HG03378 (cell line): Measurements from ENCODE around the gene LRRN1.

ENCODE experiments used
- ATAC-seq: cut with Tn5 transposase; IDR thresholded peaks from one replicate; pipeline ENCODE4 v1.9.1; 2021; ENCODE audit warnings: mild to moderate bottlenecking, moderate library complexity; ENCODE audit not compliant: unreplicated experiment

LRRN1 gene

DNA sequence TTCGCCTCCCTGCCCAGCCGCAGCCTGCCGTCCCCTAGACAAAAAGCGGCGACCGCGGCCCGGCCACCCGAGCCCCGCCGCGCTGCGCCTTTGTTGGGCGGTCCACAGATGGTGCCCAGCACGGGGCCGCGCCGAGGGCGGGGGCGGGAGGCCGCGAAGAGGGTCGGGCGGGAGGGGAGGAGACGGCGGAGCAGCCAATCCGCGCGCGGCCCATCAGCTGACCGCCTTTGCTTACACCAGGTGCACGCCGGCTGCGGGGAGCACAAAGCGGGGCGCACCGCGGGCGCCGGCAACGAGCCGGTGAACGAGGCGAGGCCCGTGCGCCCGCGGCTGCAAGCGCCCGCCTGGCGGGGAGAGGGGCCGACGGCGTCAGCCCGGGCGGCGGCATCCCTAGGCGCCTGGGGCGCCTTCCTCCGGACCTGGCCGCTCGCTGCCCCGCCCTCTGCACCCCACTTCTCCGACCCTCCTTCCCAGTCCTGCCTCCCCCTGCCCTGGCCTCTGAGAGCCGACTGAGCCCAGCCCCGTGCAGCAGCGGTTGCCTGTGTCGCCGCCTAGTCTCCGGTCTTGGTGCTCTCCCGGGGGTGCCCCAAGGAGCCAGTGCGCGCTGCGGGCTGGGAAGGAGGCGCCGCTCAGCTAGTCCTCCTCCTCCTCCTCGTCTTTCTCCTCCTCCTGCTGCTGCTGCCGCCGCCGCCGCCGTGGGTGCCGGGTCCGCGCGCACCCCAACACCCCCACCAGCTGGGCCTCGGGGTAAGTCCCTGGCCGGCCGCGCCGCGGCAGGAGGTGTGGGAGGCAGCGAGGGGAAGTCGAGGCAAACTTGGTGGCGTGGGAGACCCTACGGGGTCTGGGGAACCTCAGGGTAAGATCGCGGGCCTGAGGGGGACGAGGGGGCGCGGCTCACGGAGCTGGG is at the start of gene LRRN1:
Gene LRRN1, plus strand, starts transcription at position 259 of the 907 bp plus-strand sequence. CDS start 45,211 bp downstream, outside the sequence.
- no peak for ATAC-seq

DNA sequence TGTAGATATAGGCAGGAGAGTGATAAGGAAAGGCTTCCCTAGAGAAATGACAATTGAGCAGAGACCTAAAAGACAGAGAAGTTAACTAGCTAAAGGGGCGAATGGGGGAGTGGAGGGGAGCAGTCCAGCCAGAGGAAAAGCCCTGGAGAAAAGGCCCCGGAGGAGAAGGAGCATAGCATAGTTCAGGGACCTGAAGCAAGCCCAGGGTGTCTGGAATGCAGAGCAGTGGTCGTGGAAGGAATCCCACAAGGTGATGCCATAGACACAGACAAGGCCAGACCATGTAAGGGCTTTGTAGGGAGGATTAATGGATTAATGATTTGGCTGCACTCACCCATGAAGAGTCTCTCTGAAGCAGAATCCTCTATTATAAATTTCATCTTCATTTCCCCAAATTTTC is 45.8 kb upstream of the LRRN1 start:
- ATAC-seq, result no peak

DNA sequence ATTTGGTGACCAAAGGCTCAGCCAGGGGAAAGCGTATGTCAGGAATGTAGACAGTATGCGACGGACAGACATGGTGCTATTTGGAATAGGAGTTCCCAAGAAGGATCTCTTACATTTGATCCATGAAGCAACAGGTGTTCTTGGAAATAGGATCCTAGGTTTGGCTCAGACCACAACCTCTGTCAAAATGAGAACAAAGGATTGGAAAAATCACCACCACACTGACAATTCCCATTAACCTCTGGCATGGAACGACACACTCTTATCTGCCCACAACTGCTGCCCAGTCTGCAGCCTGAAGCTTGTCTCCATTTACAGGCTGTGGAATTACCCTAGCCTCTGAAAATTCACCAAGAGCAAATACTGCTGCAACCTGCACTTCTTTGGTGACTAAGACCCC is 33.6 kb upstream of the LRRN1 start:
- no peak for ATAC-seq

DNA sequence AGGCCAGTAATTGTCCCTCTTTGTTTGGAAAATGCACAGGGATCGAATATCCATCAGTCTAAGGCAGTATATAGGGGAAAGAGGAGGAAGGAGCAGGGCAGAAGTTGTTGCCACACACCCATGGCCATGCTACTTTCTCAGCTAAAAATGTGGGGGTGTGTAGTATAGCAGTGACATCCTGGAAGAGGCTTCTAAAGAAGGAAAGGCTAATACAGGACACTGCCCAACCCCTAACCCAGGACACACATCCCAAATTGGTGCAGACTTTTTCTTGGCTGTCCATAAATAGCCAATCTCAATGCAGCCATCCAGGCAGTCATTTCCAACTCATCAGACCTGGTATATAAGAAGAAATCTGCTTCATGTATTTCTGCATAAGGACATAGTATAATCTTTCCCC is 33.1 kb upstream of the LRRN1 start:
- no peak for ATAC-seq

DNA sequence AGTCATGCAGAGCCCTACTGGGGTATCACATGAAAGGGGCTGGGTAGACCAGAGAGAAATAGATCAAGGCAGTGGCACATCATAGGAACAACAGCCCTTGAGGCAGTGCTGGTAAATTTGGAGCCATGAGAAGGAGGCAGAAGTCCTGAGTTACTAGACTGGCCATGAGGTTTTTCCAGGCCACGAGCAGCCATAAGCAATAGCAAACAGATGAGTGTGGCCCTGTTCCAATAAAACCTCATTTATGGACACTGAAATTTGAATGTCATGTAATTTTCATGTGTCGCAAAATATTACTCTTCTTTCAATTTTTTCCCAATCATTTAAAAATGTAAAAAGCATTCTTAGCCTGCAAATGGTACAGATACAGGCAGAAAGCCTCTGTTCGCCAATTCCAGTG is 28.1 kb upstream of the LRRN1 start:
- ATAC-seq, result no peak

DNA sequence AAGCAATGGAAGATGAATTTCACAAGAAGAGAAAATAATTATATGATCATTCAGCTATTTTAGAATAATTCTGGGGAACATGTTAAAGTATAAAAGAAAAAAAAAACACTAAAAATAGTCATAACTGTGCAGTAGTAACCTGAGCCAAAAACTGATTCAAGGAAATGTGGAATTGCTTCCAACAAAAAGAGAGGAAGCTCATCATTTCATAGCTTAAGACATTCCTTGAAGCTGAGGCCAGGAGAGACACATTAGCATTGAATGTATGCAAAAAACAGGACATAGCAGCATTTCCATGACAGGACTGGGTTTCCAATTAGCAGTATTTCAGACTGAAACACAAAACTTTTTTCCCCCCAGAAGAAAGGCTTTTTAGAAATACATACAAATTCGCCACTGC is 27.7 kb upstream of the LRRN1 start:
- no peak for ATAC-seq

DNA sequence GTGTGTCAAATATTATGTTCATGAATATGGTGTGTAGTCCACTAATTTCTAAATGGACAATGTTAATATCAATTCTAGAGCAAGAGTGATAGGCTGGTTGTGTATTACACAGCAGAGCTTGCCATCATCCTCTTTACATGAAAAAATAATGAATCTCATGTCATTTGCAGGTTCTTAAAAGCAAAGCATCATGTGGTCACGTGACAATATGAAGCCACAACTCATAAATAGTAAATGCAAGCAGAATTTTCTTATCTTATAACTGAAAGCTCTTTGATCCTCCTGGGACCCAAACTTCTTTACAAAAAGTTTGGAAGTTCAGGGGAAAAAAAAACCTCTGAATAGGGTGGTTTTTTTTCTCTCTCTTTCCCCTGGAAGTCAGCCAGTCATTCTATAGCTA is 26.9 kb upstream of the LRRN1 start:
- ATAC-seq, result no peak

DNA sequence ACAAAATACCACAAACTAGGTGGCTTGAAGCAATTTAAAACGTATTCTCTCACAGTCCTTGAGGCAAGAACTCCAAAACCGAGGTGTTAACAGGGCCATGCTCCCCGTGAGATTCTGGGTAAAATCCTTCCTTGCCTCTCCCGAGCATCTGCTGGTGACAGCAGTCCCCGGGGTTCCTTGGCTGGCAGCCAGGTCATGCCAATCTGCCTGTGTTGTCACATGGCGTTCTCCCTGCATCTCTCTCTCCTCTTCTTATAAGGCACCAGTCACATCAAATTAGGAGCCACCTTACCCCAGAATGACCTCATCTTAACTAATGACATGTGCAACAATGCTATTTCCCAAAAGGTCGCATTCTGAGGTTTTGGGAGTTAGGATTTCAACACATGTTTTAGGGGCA is 26.3 kb upstream of the LRRN1 start:
- ATAC-seq, result no peak

DNA sequence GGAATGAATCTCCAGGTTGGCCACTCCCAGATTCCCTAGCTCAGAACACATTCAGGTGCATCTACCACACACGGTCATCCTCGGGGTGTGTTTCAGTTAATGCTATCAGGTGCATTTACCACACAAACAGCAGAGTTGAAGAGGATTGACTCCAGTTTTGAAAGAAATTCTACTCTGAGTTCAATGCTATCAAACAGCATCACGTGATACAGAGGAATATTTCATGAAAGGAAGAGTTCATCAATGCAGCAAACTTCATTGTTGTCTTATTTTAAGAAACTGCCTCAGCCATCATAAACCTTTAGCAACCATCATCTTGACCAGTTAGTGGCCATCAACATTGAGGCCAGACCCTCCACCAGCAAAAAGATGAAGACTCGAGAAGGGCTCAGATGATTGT is 22.6 kb upstream of the LRRN1 start:
- ATAC-seq, result no peak

DNA sequence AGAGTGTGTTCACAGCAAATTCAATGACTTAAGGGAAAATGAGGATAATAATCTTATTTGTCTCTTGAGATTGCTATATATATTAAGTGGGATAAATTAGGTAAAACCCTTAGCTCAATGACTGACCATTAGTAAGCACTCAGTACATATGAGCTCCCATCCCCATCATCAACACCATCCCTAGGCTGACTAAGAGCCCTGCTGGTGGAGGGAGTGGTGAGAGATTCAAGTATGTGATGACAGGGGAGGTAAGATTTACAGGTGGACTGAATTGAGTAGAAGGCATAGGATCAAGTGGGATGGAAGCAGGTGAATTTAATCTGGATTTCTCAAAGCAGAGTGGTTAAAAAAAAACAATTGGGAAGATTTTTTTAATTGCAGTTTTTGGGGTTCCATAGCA is 21.0 kb upstream of the LRRN1 start:
- no peak for ATAC-seq

DNA sequence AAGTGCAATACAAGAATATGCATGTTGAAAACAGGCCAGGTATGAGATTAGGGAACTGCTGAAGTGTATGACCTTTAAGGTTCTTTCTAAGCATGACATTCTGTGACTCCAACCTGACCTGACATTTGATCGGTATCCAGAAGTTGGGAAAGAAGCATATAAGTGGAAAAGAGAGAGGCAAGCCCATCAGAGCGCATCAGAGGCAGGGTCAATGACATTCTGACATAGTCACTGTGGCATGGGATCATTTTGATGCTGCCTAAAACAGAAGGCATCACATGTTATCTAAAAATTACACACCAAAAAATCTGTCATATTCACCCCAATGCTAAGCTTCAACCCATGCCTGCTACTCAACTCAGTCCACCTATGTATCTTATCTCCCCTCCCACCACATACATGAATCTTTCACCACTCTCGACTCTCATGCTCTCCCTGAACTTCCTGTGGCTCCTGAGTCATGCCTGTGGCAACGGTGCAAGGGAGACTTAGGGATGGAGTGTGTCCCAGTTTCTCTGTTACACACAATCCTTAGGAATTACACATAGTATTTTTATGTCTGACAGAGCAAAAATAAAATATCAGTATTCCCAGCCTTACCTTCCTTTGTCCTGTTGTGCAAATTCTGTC is 20.5 kb upstream of the LRRN1 start:
- no peak for ATAC-seq

DNA sequence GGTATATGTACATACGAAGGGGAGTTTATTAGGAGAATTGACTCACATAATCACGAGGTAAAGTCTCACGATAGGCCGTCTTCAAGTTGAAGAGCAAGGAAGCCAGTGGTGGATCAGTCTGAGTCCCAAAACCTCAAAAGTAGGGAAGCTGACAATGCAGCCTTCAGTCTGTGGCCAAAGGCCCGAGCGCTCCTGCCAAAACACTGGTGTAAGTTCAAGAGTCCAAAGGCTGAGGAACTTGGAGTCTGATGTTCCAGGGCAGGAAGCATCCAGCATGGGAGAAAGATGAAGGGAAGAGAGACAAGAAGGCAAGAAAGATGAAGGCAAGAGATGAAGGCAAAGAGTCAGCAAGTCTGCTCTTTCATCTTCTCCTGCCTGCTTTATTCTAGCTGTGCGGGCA is 16.8 kb upstream of the LRRN1 start:
- ATAC-seq, result no peak

DNA sequence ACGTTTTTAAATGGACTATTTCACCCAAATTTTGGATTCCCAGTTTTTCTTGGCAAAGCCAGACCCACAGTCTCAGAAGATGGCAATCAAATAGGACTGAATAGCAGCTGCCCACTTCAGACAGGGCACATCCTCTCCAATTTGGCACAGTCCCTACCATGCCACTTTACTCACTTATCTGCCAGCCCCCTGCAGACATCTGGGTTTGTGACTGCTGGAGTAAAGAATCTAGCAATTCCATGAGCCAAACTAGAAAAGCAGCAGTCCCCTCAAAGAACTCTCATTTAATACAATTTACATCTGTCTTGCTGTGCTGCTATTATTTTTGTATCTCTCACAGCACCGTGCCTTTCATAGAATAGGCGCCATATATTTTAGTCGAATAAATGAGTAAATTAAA is 16.0 kb upstream of the LRRN1 start:
- no peak for ATAC-seq

DNA sequence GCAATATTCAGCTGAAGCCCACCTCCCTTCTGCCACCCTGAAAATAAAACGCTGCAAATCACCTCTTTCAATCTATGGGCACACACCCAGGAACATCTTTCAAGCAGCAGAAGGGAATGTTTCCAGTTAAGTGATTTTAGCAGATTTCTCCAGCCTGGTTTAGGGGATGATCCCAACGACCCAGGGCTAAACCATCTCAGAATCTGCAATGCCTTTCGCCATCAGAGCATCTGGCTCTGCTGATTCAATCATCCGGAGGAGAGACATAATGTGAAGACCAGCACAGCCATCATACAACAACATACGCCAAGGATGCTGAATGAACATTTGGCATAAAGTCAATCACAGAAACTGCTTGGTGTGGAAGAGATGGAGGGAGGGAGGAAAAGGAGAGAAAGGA is 15.5 kb upstream of the LRRN1 start:
- no peak for ATAC-seq

DNA sequence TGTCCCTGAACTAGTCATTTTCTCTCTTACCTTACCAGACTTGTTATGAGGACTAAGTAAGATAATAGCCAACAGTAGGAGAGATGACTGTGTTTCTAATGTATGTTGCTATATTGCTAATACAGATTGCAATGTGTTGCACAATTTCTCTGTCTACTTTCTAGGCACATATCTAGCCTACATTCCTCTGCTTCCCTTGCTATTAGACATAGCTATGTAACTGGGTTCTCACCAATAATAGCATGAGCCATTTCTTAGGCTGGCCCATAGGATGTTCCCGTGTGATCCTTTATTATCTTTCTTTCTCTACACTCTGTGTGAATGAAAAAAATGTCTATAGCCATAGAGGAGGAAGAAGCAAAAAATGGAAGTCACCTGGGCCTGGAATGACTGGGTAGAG is 6.8 kb upstream of the LRRN1 start:
- no peak for ATAC-seq

DNA sequence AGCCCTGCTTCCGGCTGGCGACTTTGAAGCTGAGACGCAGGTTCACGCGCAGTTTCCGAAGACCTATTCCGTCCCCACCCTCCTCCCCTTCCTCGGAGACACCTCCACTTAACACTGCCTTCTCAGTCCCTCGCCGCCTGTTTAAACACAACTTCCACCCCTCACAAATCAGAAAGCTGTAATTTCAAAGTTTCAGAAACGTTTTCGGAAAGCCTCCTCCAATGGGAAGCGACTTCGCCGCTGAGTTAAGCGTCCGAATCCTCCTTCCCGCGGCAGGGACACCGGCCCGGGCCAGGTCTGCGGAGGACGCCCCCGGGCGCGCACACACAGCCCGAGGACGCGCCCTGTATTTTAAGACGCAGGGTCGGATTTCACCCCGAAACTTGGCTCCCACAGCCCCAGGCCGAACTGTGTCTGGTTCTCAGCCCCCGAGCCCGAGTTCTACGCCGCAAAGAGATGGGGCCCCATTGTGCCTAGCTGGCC is 559 bp upstream of the LRRN1 start:
- ATAC-seq, result no peak

DNA sequence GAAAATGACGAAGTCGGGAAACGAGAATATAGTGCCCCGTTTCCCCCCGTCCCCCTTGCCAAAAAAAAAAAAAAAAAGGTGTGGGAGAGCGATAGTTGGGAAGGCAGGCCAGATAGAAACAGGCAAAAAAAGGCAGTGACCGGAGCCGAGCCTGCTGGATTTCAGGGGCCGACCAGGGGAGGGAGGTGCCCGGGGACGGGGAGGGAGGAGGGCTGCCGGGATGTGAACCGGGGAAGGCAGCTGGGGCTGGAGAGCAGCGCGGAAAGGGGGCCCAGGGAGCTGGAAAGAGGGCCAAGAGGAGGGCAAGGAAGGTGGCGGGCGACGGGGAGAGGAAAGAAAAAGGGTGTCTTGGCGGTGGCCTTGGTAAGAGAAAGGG is 837 bp downstream of the LRRN1 start:
- no peak for ATAC-seq

DNA sequence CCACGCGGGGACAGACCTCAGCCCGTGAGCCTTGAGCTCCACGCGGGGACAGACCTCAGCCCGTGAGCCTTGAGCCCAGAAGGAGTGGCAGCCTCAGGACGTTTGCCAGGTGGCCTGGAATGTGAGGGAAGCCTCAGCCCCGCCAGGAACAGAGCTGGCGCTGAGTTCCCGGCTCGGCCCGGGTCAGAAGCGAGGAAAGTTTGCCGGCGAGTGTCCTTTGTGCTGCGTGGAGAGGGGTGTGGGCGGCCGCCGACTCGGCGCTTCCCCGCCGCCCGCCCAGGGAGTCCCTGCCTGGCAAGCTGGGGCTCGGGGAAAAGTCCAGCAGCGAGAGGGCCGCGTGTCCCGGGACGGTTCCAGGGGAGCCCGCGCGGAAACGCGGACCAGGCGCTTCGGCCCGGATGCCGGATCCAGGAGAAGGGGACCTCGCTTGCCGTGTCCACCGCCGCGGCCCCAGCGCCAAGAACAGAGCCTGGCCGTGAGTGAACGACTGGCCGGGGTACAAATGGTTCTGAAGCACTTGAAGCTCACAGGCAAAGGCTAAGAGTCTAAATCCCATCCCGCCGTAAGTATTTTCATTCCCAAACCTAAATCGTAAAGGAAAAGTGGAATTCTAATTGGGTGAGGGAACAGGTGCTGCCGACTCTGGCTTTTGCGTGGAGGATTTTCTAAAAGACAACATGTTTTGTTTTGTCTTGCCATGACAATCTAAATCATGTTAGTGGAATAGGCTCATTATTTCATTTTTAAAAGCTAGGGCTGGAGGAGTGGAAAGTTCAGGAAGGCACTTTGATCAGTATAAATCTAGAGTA is 1.7 kb downstream of the LRRN1 start:
- no peak for ATAC-seq

DNA sequence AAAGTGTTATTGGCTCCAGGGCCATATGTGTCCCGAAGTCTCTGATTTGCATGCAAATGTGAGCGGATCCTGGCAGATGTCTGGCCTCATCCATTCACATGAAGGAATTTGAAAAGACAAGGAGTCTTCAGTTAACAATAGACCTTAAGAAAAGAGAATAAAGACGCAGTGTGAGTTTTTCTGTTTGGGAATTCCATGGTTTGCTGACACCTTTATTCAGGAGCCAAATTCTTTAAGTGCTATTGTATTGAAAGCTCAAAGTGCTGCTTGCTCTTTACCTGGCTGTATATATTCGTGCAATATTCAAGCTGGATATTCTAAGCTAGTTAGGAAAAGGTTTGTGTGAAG is 2.2 kb downstream of the LRRN1 start:
- ATAC-seq, result no peak

DNA sequence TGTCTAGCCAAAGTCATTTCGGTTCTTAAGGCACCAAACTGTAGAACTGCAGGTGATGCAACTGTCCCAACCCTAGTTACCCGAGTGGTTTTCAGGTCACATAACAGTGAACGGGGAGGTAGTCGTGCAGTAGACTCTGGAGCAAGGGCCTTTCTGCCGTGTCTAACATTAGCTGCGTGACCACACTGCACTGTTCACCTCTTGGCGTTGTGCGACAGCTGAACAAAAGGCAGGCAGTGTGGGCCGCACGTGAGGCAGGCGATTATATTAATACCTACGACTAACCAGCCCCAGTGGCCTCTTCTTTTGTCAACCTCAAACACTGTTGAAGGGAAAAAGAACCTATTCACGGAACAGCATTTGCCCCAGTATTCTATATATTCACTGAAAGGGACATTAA is 2.8 kb downstream of the LRRN1 start:
- no peak for ATAC-seq

DNA sequence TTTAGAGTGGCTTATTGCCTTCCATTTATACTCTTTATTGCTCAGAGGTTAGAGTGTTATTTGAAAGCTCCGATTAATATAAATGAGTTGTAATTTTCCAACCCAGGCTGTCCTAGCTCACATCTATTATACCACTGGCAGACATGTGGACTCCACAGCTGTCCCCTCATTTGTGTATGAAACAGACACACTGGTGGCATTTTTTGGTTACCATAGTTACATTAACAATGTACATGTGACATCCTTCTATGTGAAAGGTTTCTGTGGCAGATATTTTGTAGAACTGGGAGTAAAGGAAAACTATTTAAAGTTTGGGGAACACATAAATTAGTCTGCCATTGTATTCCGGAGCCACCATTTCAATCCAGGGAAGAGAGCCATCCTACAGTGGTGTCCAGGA is 5.3 kb downstream of the LRRN1 start:
- no peak for ATAC-seq

DNA sequence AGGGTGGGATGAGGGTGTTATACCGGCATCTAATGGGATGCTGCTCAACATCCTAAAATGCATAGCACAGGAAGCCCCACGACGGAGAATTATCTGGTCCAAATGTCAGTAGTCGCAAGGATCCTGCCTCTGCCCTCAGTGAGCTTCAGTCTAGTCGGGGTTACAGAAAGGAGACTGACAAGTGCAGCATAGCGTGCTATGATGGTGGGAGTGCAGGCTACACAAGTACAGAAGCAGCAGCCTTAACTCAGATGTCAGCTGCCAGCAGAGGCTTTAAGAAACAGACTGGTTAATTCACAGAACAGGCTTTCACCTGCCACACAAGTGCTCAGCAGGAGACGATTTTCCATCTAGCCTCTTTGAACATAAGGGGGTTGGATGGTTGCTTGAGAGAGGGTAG is 6.9 kb downstream of the LRRN1 start:
- ATAC-seq, result no peak
